ENCODE results near the gene TPK1. TPM values are rescaled to one million over a fixed set of nuclear protein-coding genes. Genes with fewer than 3 reads are reported as not detected.

The TPK1 gene
- total RNA-seq, 1 donor from 2014 or later: 2.2 TPM

DNA sequence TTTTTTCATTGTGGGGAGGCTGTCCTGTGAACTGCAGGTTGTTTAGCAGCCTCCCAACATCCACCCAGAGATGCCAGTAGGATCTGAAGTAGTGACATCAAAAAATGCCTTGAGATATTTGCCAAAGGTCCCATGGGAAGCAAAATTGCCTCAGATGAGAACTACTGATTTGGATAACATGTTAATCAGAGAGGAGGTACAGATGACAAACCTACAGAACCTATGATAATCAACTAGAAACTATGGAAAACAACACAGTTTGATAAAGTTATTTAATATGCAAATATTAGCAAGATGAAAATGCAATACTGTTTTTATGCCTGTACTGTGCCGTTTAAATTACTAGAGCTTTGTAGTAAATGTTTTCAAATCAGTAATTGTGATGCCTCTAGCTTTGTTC lies 341.5 kb downstream of the TPK1 start:
- peaks cover 3% of the 10 kb centered on the region for H3K9me3 Mint-ChIP-seq (ENCODE audit: unreplicated experiment)
- no peaks in the 10 kb centered on the region for H3K4me1 ChIP-seq (ENCODE audit: insufficient read depth, low read length)
- H3K9me3 ChIP-seq (ENCODE audit: insufficient read depth, low read depth, low read length): no peaks in the 10 kb centered on the region
- no peak overlapping the region for H3K4me2 ChIP-seq (ENCODE audit: low read length)
- no peaks in the 10 kb centered on the region for H3K4me1 Mint-ChIP-seq (ENCODE audit: low read depth, unreplicated experiment)
- H3K4me3 Mint-ChIP-seq (ENCODE audit: unreplicated experiment): no peak overlapping the region
- DNase-seq (ENCODE audit: low read depth): no peak
- no peak overlapping the region for H2AFZ ChIP-seq (ENCODE audit: low read depth, low read length)
- no peaks in the 10 kb centered on the region for H3K27me3 Mint-ChIP-seq (ENCODE audit: low read depth, unreplicated experiment)
- H3K27me3 ChIP-seq (ENCODE audit: insufficient read depth, low read length): no peaks in the 10 kb centered on the region
- no peaks in the 10 kb centered on the region for H3K36me3 ChIP-seq (ENCODE audit: insufficient read depth, low read length)
- no peak overlapping the region for H3K4me3 ChIP-seq (ENCODE audit: insufficient read depth, low read depth, low read length)
- H4K20me1 ChIP-seq (ENCODE audit: insufficient read depth, low read length): no peaks in the 10 kb centered on the region
- H3K36me3 Mint-ChIP-seq (ENCODE audit: low read depth, unreplicated experiment): no peaks in the 10 kb centered on the region
- no peak overlapping the region for H3K27ac ChIP-seq (ENCODE audit: low read depth, low read length)
- no peak for FAIRE-seq
- H3K79me2 ChIP-seq (ENCODE audit: insufficient read depth, low read length): no peaks in the 10 kb centered on the region
- no peak for TF ChIP-seq CTCF (IDR thresholded peaks at IDR 0.05; ENCODE audit: insufficient read depth, low read depth, low read length)
- TF ChIP-seq EZH2 (IDR thresholded peaks at IDR 0.05; ENCODE audit: insufficient read depth, low read length): no peak
- no peak overlapping the region for H3K27ac Mint-ChIP-seq (ENCODE audit: unreplicated experiment)
- H3K9ac ChIP-seq (ENCODE audit: low read length): no peak overlapping the region

- Histone ChIP-seq H3K9ac (ENCODE audit: low read length) (no peak overlapping the region), H4K20me1 (ENCODE audit: insufficient read depth, low read length) (no peaks in the 10 kb centered on the region), H3K4me2 (ENCODE audit: low read length) (no peak overlapping the region), H3K36me3 (ENCODE audit: insufficient read depth, low read length) (no peaks in the 10 kb centered on the region), H3K79me2 (ENCODE audit: insufficient read depth, low read length) (no peaks in the 10 kb centered on the region), H2AFZ (ENCODE audit: low read depth, low read length) (no peak overlapping the region), H3K27me3 (ENCODE audit: insufficient read depth, low read length) (no peaks in the 10 kb centered on the region), H3K9me3 (ENCODE audit: insufficient read depth, low read depth, low read length) (no peaks in the 10 kb centered on the region), H3K27ac (ENCODE audit: low read depth, low read length) (no peak overlapping the region), H3K4me3 (ENCODE audit: insufficient read depth, low read depth, low read length) (no peak overlapping the region), H3K4me1 (ENCODE audit: insufficient read depth, low read length) (no peaks in the 10 kb centered on the region)
- TF ChIP-seq CTCF (IDR thresholded peaks at IDR 0.05; ENCODE audit: insufficient read depth, low read depth, low read length): no peak
- TF ChIP-seq EZH2 (IDR thresholded peaks at IDR 0.05; ENCODE audit: insufficient read depth, low read length): no peak
- H3K27ac Mint-ChIP-seq (ENCODE audit: unreplicated experiment): no peak overlapping the region
- H3K36me3 Mint-ChIP-seq (ENCODE audit: low read depth, unreplicated experiment): no peaks in the 10 kb centered on the region
- DNase-seq (ENCODE audit: low read depth) (no peak), FAIRE-seq (no peak)
- no peaks in the 10 kb centered on the region for H3K4me1 Mint-ChIP-seq (ENCODE audit: low read depth, unreplicated experiment)
- no peaks in the 10 kb centered on the region for H3K27me3 Mint-ChIP-seq (ENCODE audit: low read depth, unreplicated experiment)
- no peak overlapping the region for H3K4me3 Mint-ChIP-seq (ENCODE audit: unreplicated experiment)
- H3K9me3 Mint-ChIP-seq (ENCODE audit: unreplicated experiment): peaks cover 3% of the 10 kb centered on the region
These were observed 346.3 kb downstream of the TPK1 start for GRCh38 chr7:144489504-144489903.

DNA sequence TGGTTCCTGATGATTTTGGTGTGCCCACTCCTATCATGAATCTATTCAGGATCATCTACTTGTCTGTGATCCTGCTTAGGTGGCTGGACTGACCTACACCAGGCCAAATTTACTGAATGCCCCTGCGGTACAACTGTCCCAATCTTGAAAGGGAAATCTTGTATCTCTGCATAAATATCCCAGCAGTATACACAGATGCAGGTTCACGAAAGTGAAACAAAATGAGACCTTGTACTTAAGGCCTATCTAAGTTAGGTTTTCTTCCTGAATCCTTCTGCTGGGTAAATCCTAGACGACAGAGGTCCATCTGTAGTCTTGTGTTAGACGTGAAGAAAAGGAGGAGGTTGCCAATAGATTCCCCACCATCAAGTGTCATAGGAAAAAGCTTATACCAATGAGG lies 346.9 kb downstream of the TPK1 start:
- H3K27ac ChIP-seq (ENCODE audit: low read depth, low read length): no peak overlapping the region
- H3K4me2 ChIP-seq (ENCODE audit: low read length): no peak overlapping the region
- no peaks in the 10 kb centered on the region for H3K36me3 ChIP-seq (ENCODE audit: insufficient read depth, low read length)
- no peak overlapping the region for H3K4me3 ChIP-seq (ENCODE audit: insufficient read depth, low read depth, low read length)
- no peaks in the 10 kb centered on the region for H3K36me3 Mint-ChIP-seq (ENCODE audit: low read depth, unreplicated experiment)
- no peaks in the 10 kb centered on the region for H3K27me3 Mint-ChIP-seq (ENCODE audit: low read depth, unreplicated experiment)
- H3K79me2 ChIP-seq (ENCODE audit: insufficient read depth, low read length): no peaks in the 10 kb centered on the region
- H3K27me3 ChIP-seq (ENCODE audit: insufficient read depth, low read length): no peaks in the 10 kb centered on the region
- no peak overlapping the region for H3K4me3 Mint-ChIP-seq (ENCODE audit: unreplicated experiment)
- DNase-seq (ENCODE audit: low read depth) (no peak), FAIRE-seq (no peak)
- TF ChIP-seq CTCF (IDR thresholded peaks at IDR 0.05; ENCODE audit: insufficient read depth, low read depth, low read length) (no peak), EZH2 (IDR thresholded peaks at IDR 0.05; ENCODE audit: insufficient read depth, low read length) (no peak)
- H3K9me3 Mint-ChIP-seq (ENCODE audit: unreplicated experiment): no peaks in the 10 kb centered on the region
- H3K4me1 Mint-ChIP-seq (ENCODE audit: low read depth, unreplicated experiment): no peaks in the 10 kb centered on the region
- no peak overlapping the region for H3K9ac ChIP-seq (ENCODE audit: low read length)
- no peaks in the 10 kb centered on the region for H4K20me1 ChIP-seq (ENCODE audit: insufficient read depth, low read length)
- H3K9me3 ChIP-seq (ENCODE audit: insufficient read depth, low read depth, low read length): no peaks in the 10 kb centered on the region
- H3K27ac Mint-ChIP-seq (ENCODE audit: unreplicated experiment): no peak overlapping the region
- H2AFZ ChIP-seq (ENCODE audit: low read depth, low read length): no peak overlapping the region
- H3K4me1 ChIP-seq (ENCODE audit: insufficient read depth, low read length): no peaks in the 10 kb centered on the region

All from astrocyte (in vitro differentiated cells and primary cell).